H9 (cell line): ENCODE data around the gene CDCP1. TPM values are rescaled to one million over a fixed set of nuclear protein-coding genes. Genes with fewer than 3 reads are reported as not detected.

Source experiments
- DNase-seq: peaks from one replicate; pipeline ENCODE4 v3.0.0-alpha.2; 2017
- H2AFZ ChIP-seq: one replicate; pipeline ENCODE4 v1.6.1; 2013; ENCODE audit warnings: mild to moderate bottlenecking, low read length, control low read depth, moderate library complexity
- H2AK5ac ChIP-seq: 2 replicates; pipeline ENCODE4 v1.6.1; 2013; ENCODE audit warnings: low read length, control low read depth, mixed read lengths; ENCODE audit not compliant: insufficient read length
- H2BK120ac ChIP-seq: one replicate; pipeline ENCODE4 v1.6.1; 2013; ENCODE audit warnings: low read depth, mild to moderate bottlenecking, low read length, control low read depth, inconsistent platforms; ENCODE audit not compliant: poor library complexity, severe bottlenecking
- H2BK12ac ChIP-seq: 2 replicates; pipeline ENCODE4 v1.6.1; 2013; ENCODE audit warnings: low read length, control low read depth, mixed read lengths, low read depth; ENCODE audit not compliant: insufficient read length
- H2BK15ac ChIP-seq: 2 replicates; pipeline ENCODE4 v1.6.1; 2013; ENCODE audit warnings: low read depth, low read length, control low read depth
- H2BK20ac ChIP-seq: one replicate; pipeline ENCODE4 v1.6.1; 2013; ENCODE audit warnings: low read depth, mild to moderate bottlenecking, low read length, control low read depth, inconsistent platforms; ENCODE audit not compliant: poor library complexity, severe bottlenecking
- H2BK5ac ChIP-seq: 2 replicates; pipeline ENCODE4 v1.6.1; 2013; ENCODE audit warnings: low read length, control low read depth, mixed read lengths; ENCODE audit not compliant: insufficient read length
- H3K14ac ChIP-seq: 2 replicates; pipeline ENCODE4 v1.6.1; 2013; ENCODE audit warnings: low read length, control low read depth; ENCODE audit not compliant: insufficient read depth
- H3K18ac ChIP-seq: 2 replicates; pipeline ENCODE4 v1.6.1; 2013; ENCODE audit warnings: low read depth, mild to moderate bottlenecking, mixed read lengths, low read length, control low read depth; ENCODE audit not compliant: insufficient read length
- H3K23ac ChIP-seq: 2 replicates; pipeline ENCODE4 v1.6.1; 2013; ENCODE audit warnings: low read length, control low read depth, mixed read lengths, low read depth; ENCODE audit not compliant: insufficient read length
- H3K23me2 ChIP-seq: 2 replicates; pipeline ENCODE4 v1.6.1; 2013; ENCODE audit warnings: low read depth, mild to moderate bottlenecking, mixed read lengths, low read length, control low read depth; ENCODE audit not compliant: insufficient read length, poor library complexity, severe bottlenecking
- H3K27ac ChIP-seq: 2 replicates; pipeline ENCODE4 v1.5.1; 2013; ENCODE audit warnings: low read length, control low read depth, mixed read lengths, low read depth; ENCODE audit not compliant: insufficient read length
- H3K27me3 ChIP-seq: 2 replicates; pipeline ENCODE4 v1.6.1; 2013; ENCODE audit warnings: low read length, control low read depth, inconsistent platforms; ENCODE audit not compliant: insufficient read depth
- H3K4ac ChIP-seq: 2 replicates; pipeline ENCODE4 v1.6.1; 2013; ENCODE audit warnings: low read depth, mild to moderate bottlenecking, control low read depth, inconsistent platforms, low read length, moderate library complexity
- H3K4me1 ChIP-seq: 2 replicates; pipeline ENCODE4 v1.6.1; 2013; ENCODE audit warnings: low read length, control low read depth, inconsistent platforms; ENCODE audit not compliant: insufficient read depth
- H3K4me2 ChIP-seq: 2 replicates; pipeline ENCODE4 v1.6.1; 2013; ENCODE audit warnings: low read length, control low read depth, mixed read lengths; ENCODE audit not compliant: insufficient read length, insufficient read depth
- H3K56ac ChIP-seq: 2 replicates; pipeline ENCODE4 v1.6.1; 2013; ENCODE audit warnings: low read depth, mild to moderate bottlenecking, mixed read lengths, low read length, control low read depth; ENCODE audit not compliant: insufficient read length
- H3K79me1 ChIP-seq: 2 replicates; pipeline ENCODE4 v1.6.1; 2013; ENCODE audit warnings: low read depth, mild to moderate bottlenecking, moderate library complexity, low read length, control low read depth, inconsistent platforms; ENCODE audit not compliant: insufficient read depth, poor library complexity, severe bottlenecking
- H3K79me2 ChIP-seq: 2 replicates; pipeline ENCODE4 v1.6.1; 2013; ENCODE audit warnings: low read length, control low read depth, inconsistent platforms; ENCODE audit not compliant: insufficient read depth
- H3K9ac ChIP-seq: 2 replicates; pipeline ENCODE4 v1.6.1; 2013; ENCODE audit warnings: low read length, control low read depth, mixed read lengths; ENCODE audit not compliant: insufficient read length; ENCODE audit errors: extremely low read depth
- H3K9me3 ChIP-seq: one replicate; pipeline ENCODE4 v1.6.1; 2013; ENCODE audit warnings: low read depth, low read length, inconsistent platforms; ENCODE audit not compliant: control insufficient read depth
- H3T11ph ChIP-seq: one replicate; pipeline ENCODE4 v1.6.1; 2013; ENCODE audit warnings: mild to moderate bottlenecking, low read length, control low read depth, inconsistent platforms
- H4K20me1 ChIP-seq: one replicate; pipeline ENCODE4 v1.6.1; 2013; ENCODE audit not compliant: control insufficient read depth, insufficient read length, insufficient read depth
- H4K5ac ChIP-seq: 2 replicates; pipeline ENCODE4 v1.6.1; 2013; ENCODE audit warnings: low read depth, mild to moderate bottlenecking, mixed read lengths, low read length, control low read depth; ENCODE audit not compliant: insufficient read length
- H4K8ac ChIP-seq: replicated peaks from 2 replicates; pipeline ENCODE4 v1.6.1; 2013; ENCODE audit warnings: low read length, control low read depth, mixed read lengths, low read depth; ENCODE audit not compliant: insufficient read length
- H4K91ac ChIP-seq: 2 replicates; pipeline ENCODE4 v1.6.1; 2013; ENCODE audit warnings: low read depth, mild to moderate bottlenecking, moderate library complexity, mixed read lengths, low read length, control low read depth; ENCODE audit not compliant: insufficient read length
- H3K27ac Mint-ChIP-seq, 3 experiments: 2 replicates in 2 of 3; 3 replicates in 1 of 3; pipeline ENCODE4 v1.8.0; 2020 to 2021; ENCODE audit warnings: mixed read lengths in 3 of 3, mild to moderate bottlenecking in 1 of 3, moderate library complexity in 1 of 3
- H3K27me3 Mint-ChIP-seq: 2 replicates; pipeline ENCODE4 v1.8.0; 2021; ENCODE audit warnings: low read depth, mild to moderate bottlenecking, moderate library complexity, mixed read lengths
- H3K36me3 Mint-ChIP-seq, 3 experiments: 2 replicates in 2 of 3; 3 replicates in 1 of 3; pipeline ENCODE4 v1.8.0; 2020 to 2021; ENCODE audit warnings: low read depth in 3 of 3, mixed read lengths in 3 of 3; ENCODE audit not compliant: insufficient read depth in 1 of 3
- H3K4me1 Mint-ChIP-seq, 2 experiments: 2 replicates each; pipeline ENCODE4 v1.8.0; 2020; ENCODE audit warnings: mixed read lengths in 2 of 2
- H3K4me3 Mint-ChIP-seq, 2 experiments: 2 replicates in 1 of 2; 3 replicates in 1 of 2; pipeline ENCODE4 v1.8.0; 2020 to 2021; ENCODE audit warnings: mild to moderate bottlenecking in 2 of 2, mixed read lengths in 2 of 2, moderate library complexity in 1 of 2
- H3K9me3 Mint-ChIP-seq, 2 experiments: 2 replicates in 1 of 2; 3 replicates in 1 of 2; pipeline ENCODE4 v1.8.0; 2020; ENCODE audit warnings: mild to moderate bottlenecking in 2 of 2, mixed read lengths in 2 of 2, moderate library complexity in 1 of 2
- CTCF ChIP-seq: fragments of 200-600 bp; sonication (generic); conservative IDR thresholded peaks from 3 replicates; pipeline ENCODE4 v1.8.0; 2021; ENCODE audit warnings: antibody characterized with exemption, mild to moderate bottlenecking
- WGBS: extraction: QIAGEN DNeasy Blood & Tissue Kit; methylation state at CpG from one replicate; pipeline ENCODE4 v1.1.7; 2013; ENCODE audit warnings: missing lambda C conversion rate, low lambda C conversion rate, mixed read lengths; ENCODE audit not compliant: insufficient read length; ENCODE audit errors: extremely low coverage; 5-methylcytosine and 5-hydroxymethylcytosine counted together
- total RNA-seq: library from RNA; stranded (reverse); gene quantifications from 2 replicates; pipeline ENCODE4 v1.2.1, GENCODE V29; 2021

CDCP1 gene
- total RNA-seq, 1 experiment from 2014 or later = 12.9 TPM

GRCh38 chr3:45181496-45181895, 35.3 kb upstream of the CDCP1 start:
- no peak overlapping the region for H3K4me3 Mint-ChIP-seq
- no peak overlapping the region for H3K23ac ChIP-seq
- H2BK20ac ChIP-seq = no peak overlapping the region
- WGBS = no CpG with 5 or more reads among the region's 5 CpGs
- no peak overlapping the region for H2BK120ac ChIP-seq
- no peaks in the 10 kb centered on the region for H3K9me3 ChIP-seq
- H3T11ph ChIP-seq = no peak overlapping the region
- H3K9me3 Mint-ChIP-seq = no peaks in the 10 kb centered on the region; a peak in 1 of 5 replicates
- DNase-seq = no peak
- no peaks in the 10 kb centered on the region for H4K20me1 ChIP-seq
- H3K27ac Mint-ChIP-seq = no peak overlapping the region
- no peaks in the 10 kb centered on the region for H3K23me2 ChIP-seq
- no peak overlapping the region for H4K5ac ChIP-seq
- H3K4me2 ChIP-seq = no peak overlapping the region
- H3K79me2 ChIP-seq = no peaks in the 10 kb centered on the region
- H2AK5ac ChIP-seq = no peak overlapping the region
- no peaks in the 10 kb centered on the region for H3K79me1 ChIP-seq
- no peaks in the 10 kb centered on the region for H3K27me3 ChIP-seq
- no peak overlapping the region for H3K4ac ChIP-seq
- no peak overlapping the region for H3K9ac ChIP-seq
- TF ChIP-seq CTCF = no peak
- no peak overlapping the region for H3K27ac ChIP-seq
- no peak overlapping the region for H4K8ac ChIP-seq
- no peak overlapping the region for H3K18ac ChIP-seq
- no peak overlapping the region for H2AFZ ChIP-seq
- H3K4me1 Mint-ChIP-seq = peaks cover 12 to 19% of the 10 kb centered on the region in 2 experiments
- no peak overlapping the region for H2BK12ac ChIP-seq
- peaks cover 18% of the 10 kb centered on the region for H3K27me3 Mint-ChIP-seq
- H3K56ac ChIP-seq = no peak overlapping the region
- no peak overlapping the region for H4K91ac ChIP-seq
- no peak overlapping the region for H2BK15ac ChIP-seq
- H3K14ac ChIP-seq = no peak overlapping the region
- H3K4me1 ChIP-seq = no peaks in the 10 kb centered on the region; the same call in 1 of the 2 replicates
- no peaks in the 10 kb centered on the region for H3K36me3 Mint-ChIP-seq
- H2BK5ac ChIP-seq = no peak overlapping the region
